Measurements from ENCODE around the gene SHISA5. TPM values are rescaled to one million over a fixed set of nuclear protein-coding genes. Genes with fewer than 3 reads are reported as not detected.

The SHISA5 gene
- total and polyA plus RNA-seq, 9 donors: 59.7 to 150 (median 118) TPM

GRCh38 chr3:48428572-48429316 lies 75.2 kb downstream of the SHISA5 start:
- peaks cover 51% of the 10 kb centered on the region for H3K4me1 ChIP-seq (ENCODE audit: insufficient read depth)
- H3K36me3 ChIP-seq: no peaks in the 10 kb centered on the region
- peak; percentile 70 to 81 (median 77) for DNase-seq
- H3K4me3 ChIP-seq: peak overlapping the region; percentile 74
- intact Hi-C loops (cut with DNase I): no loop called here
- no peaks in the 10 kb centered on the region for H3K27me3 ChIP-seq
- TF ChIP-seq POLR2A (IDR thresholded peaks at IDR 0.05): peak; percentile 79
- TF ChIP-seq, protein P1, sequence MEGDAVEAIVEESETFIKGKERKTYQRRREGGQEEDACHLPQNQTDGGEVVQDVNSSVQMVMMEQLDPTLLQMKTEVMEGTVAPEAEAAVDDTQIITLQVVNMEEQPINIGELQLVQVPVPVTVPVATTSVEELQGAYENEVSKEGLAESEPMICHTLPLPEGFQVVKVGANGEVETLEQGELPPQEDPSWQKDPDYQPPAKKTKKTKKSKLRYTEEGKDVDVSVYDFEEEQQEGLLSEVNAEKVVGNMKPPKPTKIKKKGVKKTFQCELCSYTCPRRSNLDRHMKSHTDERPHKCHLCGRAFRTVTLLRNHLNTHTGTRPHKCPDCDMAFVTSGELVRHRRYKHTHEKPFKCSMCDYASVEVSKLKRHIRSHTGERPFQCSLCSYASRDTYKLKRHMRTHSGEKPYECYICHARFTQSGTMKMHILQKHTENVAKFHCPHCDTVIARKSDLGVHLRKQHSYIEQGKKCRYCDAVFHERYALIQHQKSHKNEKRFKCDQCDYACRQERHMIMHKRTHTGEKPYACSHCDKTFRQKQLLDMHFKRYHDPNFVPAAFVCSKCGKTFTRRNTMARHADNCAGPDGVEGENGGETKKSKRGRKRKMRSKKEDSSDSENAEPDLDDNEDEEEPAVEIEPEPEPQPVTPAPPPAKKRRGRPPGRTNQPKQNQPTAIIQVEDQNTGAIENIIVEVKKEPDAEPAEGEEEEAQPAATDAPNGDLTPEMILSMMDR (IDR thresholded peaks at IDR 0.05): no peak
- peak overlapping the region; percentile 93 to 96 for H3K27ac ChIP-seq
- no peaks in the 10 kb centered on the region for H3K9me3 ChIP-seq
- 1 to 5% (median 2%) methylated on average over 27 to 60 of the region's 60 CpGs for WGBS, 3 donors

- Histone ChIP-seq H3K27me3 (no peaks in the 10 kb centered on the region), H3K36me3 (no peaks in the 10 kb centered on the region), H3K4me3 (peak overlapping the region; percentile 74), H3K27ac (peak overlapping the region; percentile 93 to 96), H3K4me1 (ENCODE audit: insufficient read depth) (peaks cover 46% of the 10 kb centered on the region), H3K9me3 (no peaks in the 10 kb centered on the region)
- TF ChIP-seq, protein P1 (IDR thresholded peaks at IDR 0.05): no peak
- TF ChIP-seq EP300 (IDR thresholded peaks at IDR 0.05): no peak
- no peak for TF ChIP-seq POLR2A (IDR thresholded peaks at IDR 0.05)
- 58 to 67% (median 66%) methylated on average over 7 of the region's 7 CpGs for WGBS, 3 donors
- intact Hi-C loops (cut with DNase I): no loop called here
- DNase-seq: peak in 1 of 5 donors; percentile 38
Observed at GRCh38 chr3:48428088-48428571, 75.8 kb downstream of the SHISA5 start.

- Histone ChIP-seq H3K27me3 (no peaks in the 10 kb centered on the region), H3K36me3 (no peaks in the 10 kb centered on the region), H3K9me3 (no peaks in the 10 kb centered on the region), H3K4me1 (ENCODE audit: insufficient read depth) (peaks cover 46% of the 10 kb centered on the region), H3K4me3 (peak overlapping the region; percentile 3), H3K27ac (peak overlapping the region; percentile 93 to 96)
- no peak for TF ChIP-seq POLR2A (IDR thresholded peaks at IDR 0.05)
- TF ChIP-seq, protein P1 (IDR thresholded peaks at IDR 0.05): no peak
- TF ChIP-seq EP300 (IDR thresholded peaks at IDR 0.05): no peak
- no peak for DNase-seq
- 39 to 56% (median 48%) methylated on average over 9 of the region's 9 CpGs for WGBS, 3 donors
- intact Hi-C loops (cut with DNase I): no loop called here
Observed at GRCh38 chr3:48427630-48427962, 76.4 kb downstream of the SHISA5 start.

DNA sequence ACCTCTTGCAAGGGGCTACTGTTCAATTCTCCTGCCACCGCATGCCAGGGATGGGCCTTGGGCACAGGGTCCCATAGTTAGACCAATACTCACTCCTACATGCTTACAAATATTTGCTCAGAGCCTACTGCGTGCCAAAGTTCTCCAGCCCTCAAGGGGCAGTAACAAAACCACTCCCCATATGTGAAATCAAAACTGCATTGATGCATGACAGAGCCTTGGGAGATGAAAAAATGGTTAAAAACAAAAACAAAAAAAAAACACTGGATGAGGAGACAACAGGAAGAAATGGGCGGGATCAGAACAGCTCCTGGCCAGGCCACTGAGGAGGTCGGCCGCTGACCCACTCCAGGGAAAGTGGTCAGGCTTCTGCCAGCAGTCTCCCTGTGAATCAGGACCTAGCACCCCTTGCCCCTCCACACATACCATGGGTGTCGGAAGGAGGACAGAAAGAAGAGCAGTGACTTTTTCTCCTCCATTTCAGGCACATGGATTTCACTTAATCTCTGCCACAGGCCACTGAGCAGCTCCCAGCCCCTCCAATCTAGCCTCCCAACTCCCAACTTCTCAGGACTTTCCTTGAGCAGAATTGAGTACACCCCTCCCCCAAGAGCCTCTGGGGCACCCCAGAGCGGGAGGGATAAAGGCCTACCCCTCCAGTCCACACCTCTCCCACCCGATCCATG lies 76.9 kb downstream of the SHISA5 start:
- peak overlapping the region; percentile 93 to 96 for H3K27ac ChIP-seq

More for the DNA sequence above, 76.9 kb downstream of the SHISA5 start:
- H3K4me1 ChIP-seq (ENCODE audit: insufficient read depth): peaks cover 46% of the 10 kb centered on the region
- WGBS, 3 donors: 20 to 31% (median 30%) methylated on average over 8 of the region's 8 CpGs
- no peaks in the 10 kb centered on the region for H3K9me3 ChIP-seq
- intact Hi-C loops (cut with DNase I): no loop called here
- H3K4me3 ChIP-seq: peak overlapping the region; percentile 6
- H3K36me3 ChIP-seq: no peaks in the 10 kb centered on the region
- TF ChIP-seq EP300 (IDR thresholded peaks at IDR 0.05) (no peak), POLR2A (IDR thresholded peaks at IDR 0.05) (no peak)
- TF ChIP-seq, protein P1 (IDR thresholded peaks at IDR 0.05): no peak
- no peak for DNase-seq
- H3K27me3 ChIP-seq: no peaks in the 10 kb centered on the region

Measured in ovary (tissue), 9 donors.